ENCODE results near the gene MCF2L.

DNA sequence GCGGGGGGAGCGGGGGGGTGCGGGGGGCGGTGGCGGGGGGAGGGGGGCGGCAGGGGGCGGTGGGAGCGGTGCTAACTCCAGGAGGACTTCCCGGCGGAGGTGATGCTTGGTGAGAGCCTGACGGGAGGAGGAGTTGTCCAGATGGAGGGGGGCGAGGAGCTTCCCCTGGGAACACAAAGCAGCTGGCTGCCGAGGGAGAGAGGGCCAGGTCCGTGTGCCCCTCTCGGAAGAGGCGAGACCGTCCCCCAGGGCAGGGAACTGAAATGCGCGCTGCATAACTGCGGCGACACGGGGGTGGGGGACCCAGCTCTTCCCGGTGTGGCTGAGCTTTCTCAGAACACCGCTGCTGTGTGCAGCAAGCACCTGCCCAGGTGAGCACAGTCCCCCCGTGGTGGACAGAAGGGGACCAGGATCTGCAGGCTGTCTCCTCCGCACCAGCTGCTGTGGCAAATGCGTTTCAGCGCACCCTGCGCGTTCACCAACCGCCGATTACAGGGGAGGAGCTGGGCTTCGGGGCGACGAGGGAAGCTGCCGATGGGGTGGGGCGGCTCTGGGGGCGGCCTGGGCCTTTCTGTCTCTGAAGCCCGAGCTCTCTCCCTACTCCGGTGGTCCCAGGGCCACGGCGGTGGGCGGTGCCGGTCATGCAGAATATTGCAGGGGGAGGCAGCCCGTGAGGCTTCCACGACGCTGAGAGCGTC, 81.9 kb downstream of the MCF2L start:
- TF ChIP-seq, protein P1, sequence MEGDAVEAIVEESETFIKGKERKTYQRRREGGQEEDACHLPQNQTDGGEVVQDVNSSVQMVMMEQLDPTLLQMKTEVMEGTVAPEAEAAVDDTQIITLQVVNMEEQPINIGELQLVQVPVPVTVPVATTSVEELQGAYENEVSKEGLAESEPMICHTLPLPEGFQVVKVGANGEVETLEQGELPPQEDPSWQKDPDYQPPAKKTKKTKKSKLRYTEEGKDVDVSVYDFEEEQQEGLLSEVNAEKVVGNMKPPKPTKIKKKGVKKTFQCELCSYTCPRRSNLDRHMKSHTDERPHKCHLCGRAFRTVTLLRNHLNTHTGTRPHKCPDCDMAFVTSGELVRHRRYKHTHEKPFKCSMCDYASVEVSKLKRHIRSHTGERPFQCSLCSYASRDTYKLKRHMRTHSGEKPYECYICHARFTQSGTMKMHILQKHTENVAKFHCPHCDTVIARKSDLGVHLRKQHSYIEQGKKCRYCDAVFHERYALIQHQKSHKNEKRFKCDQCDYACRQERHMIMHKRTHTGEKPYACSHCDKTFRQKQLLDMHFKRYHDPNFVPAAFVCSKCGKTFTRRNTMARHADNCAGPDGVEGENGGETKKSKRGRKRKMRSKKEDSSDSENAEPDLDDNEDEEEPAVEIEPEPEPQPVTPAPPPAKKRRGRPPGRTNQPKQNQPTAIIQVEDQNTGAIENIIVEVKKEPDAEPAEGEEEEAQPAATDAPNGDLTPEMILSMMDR (IDR thresholded peaks at IDR 0.05): no peak
- TF ChIP-seq POLR2A (IDR thresholded peaks at IDR 0.05): no peak
